ENCODE measurements around the gene NDST1.

NDST1 gene

DNA sequence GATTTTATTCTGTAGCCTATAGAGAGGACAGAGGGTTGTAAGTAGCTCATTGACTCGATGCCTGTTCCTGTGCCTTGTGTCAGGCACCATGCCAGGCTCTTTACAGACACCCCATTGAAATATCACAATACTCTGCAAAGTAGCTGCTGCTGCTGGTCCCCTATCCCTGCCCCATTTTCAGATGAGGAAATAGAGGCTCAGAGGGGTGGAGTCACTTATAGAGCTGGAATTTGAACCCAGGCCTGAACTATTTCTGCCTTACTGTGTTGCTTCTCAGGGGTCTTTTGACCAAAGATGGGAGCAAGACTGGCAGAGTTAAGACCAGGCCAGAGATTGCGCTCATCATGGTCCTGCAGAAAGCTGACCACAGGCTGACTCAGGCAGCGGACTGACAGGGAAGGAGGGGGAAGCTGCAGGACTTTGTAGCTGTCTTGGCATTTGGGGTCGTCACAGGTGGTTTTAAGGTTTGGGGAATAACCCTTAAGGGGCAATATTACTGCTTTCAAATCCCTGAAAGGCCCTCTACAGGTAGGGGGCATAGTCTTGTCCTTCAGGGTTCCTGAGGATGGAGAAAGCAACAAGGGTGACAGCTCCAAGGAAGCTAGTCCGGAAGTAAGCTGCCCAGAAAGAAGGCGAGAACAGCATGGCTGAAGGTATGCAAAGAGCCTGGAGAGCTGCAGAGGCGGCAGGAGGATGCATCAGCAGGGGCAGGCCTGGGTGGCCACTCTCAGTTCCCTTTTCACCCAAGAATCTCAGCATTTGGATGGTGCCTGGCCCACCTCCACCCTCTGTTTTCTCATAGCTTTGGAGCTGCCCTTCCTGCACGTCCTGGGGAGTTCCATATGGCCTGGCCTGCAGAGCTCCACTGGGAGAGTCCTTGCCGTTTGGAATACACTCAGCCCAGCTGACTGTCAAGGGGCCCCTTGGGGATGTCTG, 18.3 kb upstream of the NDST1 start:
- no peaks in the 10 kb centered on the region for H4K20me1 ChIP-seq (ENCODE audit: insufficient read depth, low read length)
- H3K79me2 ChIP-seq (ENCODE audit: insufficient read depth, low read length) = no peaks in the 10 kb centered on the region
- H2AFZ ChIP-seq (ENCODE audit: low read depth, low read length) = no peak overlapping the region
- H3K4me3 ChIP-seq (ENCODE audit: low read depth in 1 of 2, low read length in 2 of 2) = no peak overlapping the region
- no peaks in the 10 kb centered on the region for H3K9me3 ChIP-seq (ENCODE audit: insufficient read depth, low read length, severe bottlenecking)
- no peak overlapping the region for H3K27ac ChIP-seq (ENCODE audit: low read length)
- no peak for TF ChIP-seq EZH2 (IDR thresholded peaks at IDR 0.05; ENCODE audit: borderline replicate concordance, low read depth, low read length, severe bottlenecking)
- H3K36me3 ChIP-seq (ENCODE audit: insufficient read depth, low read length) = no peaks in the 10 kb centered on the region
- H3K4me2 ChIP-seq (ENCODE audit: insufficient read depth, low read length) = no peak overlapping the region
- H3K27me3 ChIP-seq (ENCODE audit: insufficient read depth, low read length, poor library complexity) = peaks cover 8% of the 10 kb centered on the region
- H3K4me1 ChIP-seq (ENCODE audit: insufficient read depth, low read length) = no peaks in the 10 kb centered on the region
- ATAC-seq (ENCODE audit: insufficient read depth, low read depth) (no peak), DNase-seq (no peak)
- no peak overlapping the region for H3K9ac ChIP-seq (ENCODE audit: low read depth, low read length)

DNA sequence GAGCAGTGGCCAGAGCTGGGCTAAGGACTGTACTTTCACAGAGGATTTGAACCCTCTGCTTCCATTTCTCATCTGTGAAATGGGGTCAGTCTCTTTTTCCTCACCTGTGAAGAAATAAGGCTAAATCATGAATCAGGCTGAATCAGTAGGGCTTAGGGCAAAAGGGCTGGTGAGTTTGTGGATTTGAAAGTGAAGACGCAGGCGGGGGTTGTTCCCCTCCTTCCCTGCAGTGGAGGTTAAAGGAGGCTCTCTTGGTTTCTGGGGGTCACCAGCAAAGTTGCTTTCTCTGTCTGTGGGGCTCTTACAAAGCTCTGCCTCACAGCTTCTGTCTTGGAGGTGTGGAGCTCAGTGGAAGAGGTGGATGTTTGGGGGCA, 17.6 kb upstream of the NDST1 start:
- Histone ChIP-seq H2AFZ (ENCODE audit: low read depth, low read length) (no peak overlapping the region), H3K4me2 (ENCODE audit: insufficient read depth, low read length) (no peak overlapping the region), H3K27me3 (ENCODE audit: insufficient read depth, low read length, poor library complexity) (peaks cover 8% of the 10 kb centered on the region), H3K36me3 (ENCODE audit: insufficient read depth, low read length) (no peaks in the 10 kb centered on the region), H3K4me3 (ENCODE audit: low read depth in 1 of 2, low read length in 2 of 2) (no peak overlapping the region), H3K79me2 (ENCODE audit: insufficient read depth, low read length) (no peaks in the 10 kb centered on the region), H3K4me1 (ENCODE audit: insufficient read depth, low read length) (no peaks in the 10 kb centered on the region), H3K9me3 (ENCODE audit: insufficient read depth, low read length, severe bottlenecking) (no peaks in the 10 kb centered on the region), H4K20me1 (ENCODE audit: insufficient read depth, low read length) (no peaks in the 10 kb centered on the region), H3K27ac (ENCODE audit: low read length) (no peak overlapping the region), H3K9ac (ENCODE audit: low read depth, low read length) (no peak overlapping the region)
- ATAC-seq (ENCODE audit: insufficient read depth, low read depth) (no peak), DNase-seq (no peak)
- TF ChIP-seq EZH2 (IDR thresholded peaks at IDR 0.05; ENCODE audit: borderline replicate concordance, low read depth, low read length, severe bottlenecking) (no peak), CTCF (IDR thresholded peaks at IDR 0.05; ENCODE audit: borderline replicate concordance, extremely low read depth, low read length, poor library complexity, severe bottlenecking) (no peak)

GRCh38 chr5:150490754-150491153, 17.2 kb upstream of the NDST1 start:
- no peaks in the 10 kb centered on the region for H3K4me1 ChIP-seq (ENCODE audit: insufficient read depth, low read length)
- ATAC-seq (ENCODE audit: insufficient read depth, low read depth) = no peak
- no peaks in the 10 kb centered on the region for H3K36me3 ChIP-seq (ENCODE audit: insufficient read depth, low read length)
- H3K79me2 ChIP-seq (ENCODE audit: insufficient read depth, low read length) = no peaks in the 10 kb centered on the region
- H2AFZ ChIP-seq (ENCODE audit: low read depth, low read length) = no peak overlapping the region
- H3K4me3 ChIP-seq (ENCODE audit: low read depth in 1 of 2, low read length in 2 of 2) = no peak overlapping the region
- TF ChIP-seq CTCF (IDR thresholded peaks at IDR 0.05; ENCODE audit: borderline replicate concordance, extremely low read depth, low read length, poor library complexity, severe bottlenecking) (no peak), EZH2 (IDR thresholded peaks at IDR 0.05; ENCODE audit: borderline replicate concordance, low read depth, low read length, severe bottlenecking) (no peak)
- no peaks in the 10 kb centered on the region for H4K20me1 ChIP-seq (ENCODE audit: insufficient read depth, low read length)
- H3K27me3 ChIP-seq (ENCODE audit: insufficient read depth, low read length, poor library complexity) = peaks cover 8% of the 10 kb centered on the region
- no peak overlapping the region for H3K9ac ChIP-seq (ENCODE audit: low read depth, low read length)
- no peak overlapping the region for H3K4me2 ChIP-seq (ENCODE audit: insufficient read depth, low read length)
- DNase-seq = no peak
- no peaks in the 10 kb centered on the region for H3K9me3 ChIP-seq (ENCODE audit: insufficient read depth, low read length, severe bottlenecking)
- H3K27ac ChIP-seq (ENCODE audit: low read length) = no peak overlapping the region

DNA sequence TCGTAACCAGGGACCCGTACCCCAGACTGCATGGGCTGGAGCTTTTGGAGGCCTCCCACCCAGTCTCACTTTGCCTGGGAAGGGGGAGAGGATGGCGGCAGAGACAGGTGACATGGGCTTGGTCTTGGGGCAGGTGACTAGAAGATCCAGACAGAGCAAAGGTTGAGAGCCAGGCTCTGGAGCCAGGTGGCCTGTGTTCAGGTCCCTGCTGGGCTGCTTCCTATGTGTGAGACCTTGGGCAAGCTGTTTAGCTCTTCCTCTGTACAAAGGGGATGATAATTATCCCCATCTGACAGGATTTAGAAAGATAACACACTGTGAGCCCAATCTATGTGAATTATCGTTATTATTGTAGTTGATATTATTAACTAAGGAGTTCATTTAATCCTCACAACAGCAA, 16.1 kb upstream of the NDST1 start:
- Histone ChIP-seq H3K4me3 (ENCODE audit: low read depth in 1 of 2, low read length in 2 of 2) (no peak overlapping the region), H2AFZ (ENCODE audit: low read depth, low read length) (no peak overlapping the region), H3K27me3 (ENCODE audit: insufficient read depth, low read length, poor library complexity) (peaks cover 8% of the 10 kb centered on the region), H3K9me3 (ENCODE audit: insufficient read depth, low read length, severe bottlenecking) (no peaks in the 10 kb centered on the region), H3K79me2 (ENCODE audit: insufficient read depth, low read length) (no peaks in the 10 kb centered on the region), H3K4me2 (ENCODE audit: insufficient read depth, low read length) (no peak overlapping the region), H3K27ac (ENCODE audit: low read length) (no peak overlapping the region), H4K20me1 (ENCODE audit: insufficient read depth, low read length) (no peaks in the 10 kb centered on the region), H3K36me3 (ENCODE audit: insufficient read depth, low read length) (no peaks in the 10 kb centered on the region), H3K4me1 (ENCODE audit: insufficient read depth, low read length) (no peaks in the 10 kb centered on the region), H3K9ac (ENCODE audit: low read depth, low read length) (no peak overlapping the region)
- no peak for DNase-seq
- no peak for TF ChIP-seq EZH2 (IDR thresholded peaks at IDR 0.05; ENCODE audit: borderline replicate concordance, low read depth, low read length, severe bottlenecking)
- no peak for TF ChIP-seq CTCF (IDR thresholded peaks at IDR 0.05; ENCODE audit: borderline replicate concordance, extremely low read depth, low read length, poor library complexity, severe bottlenecking)
- ATAC-seq (ENCODE audit: insufficient read depth, low read depth) = no peak
